ENCODE results near the gene MYT1. TPM values are rescaled to one million over a fixed set of nuclear protein-coding genes. Genes with fewer than 3 reads are reported as not detected.

Gene MYT1
- total RNA-seq, 1 experiment from 2014 or later = not detected

GRCh38 chr20:64244870-64245603 is 80.8 kb downstream of the MYT1 start:
- DNase-seq (ENCODE audit: low read depth) = no peak

GRCh38 chr20:64245746-64246595 is 81.7 kb downstream of the MYT1 start:
- DNase-seq (ENCODE audit: low read depth) = no peak

- DNase-seq (ENCODE audit: low read depth) = no peak
Measured at GRCh38 chr20:64246616-64247306, 82.5 kb downstream of the MYT1 start.

GRCh38 chr20:64247307-64247618 is 83.0 kb downstream of the MYT1 start:
- DNase-seq (ENCODE audit: low read depth) = no peak

GRCh38 chr20:64247970-64248841 is 84.0 kb downstream of the MYT1 start:
- DNase-seq (ENCODE audit: low read depth) = no peak

GRCh38 chr20:64250027-64250426 is 85.8 kb downstream of the MYT1 start:
- DNase-seq (ENCODE audit: low read depth) = no peak

GRCh38 chr20:64253000-64253383 is 88.7 kb downstream of the MYT1 start:
- no peak for DNase-seq (ENCODE audit: low read depth)

- DNase-seq (ENCODE audit: low read depth) = no peak
Measured at GRCh38 chr20:64253443-64253842, 89.2 kb downstream of the MYT1 start.

- DNase-seq (ENCODE audit: low read depth) = no peak
Measured at GRCh38 chr20:64254156-64254555, 89.9 kb downstream of the MYT1 start.

GRCh38 chr20:64254571-64255360 is 90.5 kb downstream of the MYT1 start:
- DNase-seq (ENCODE audit: low read depth) = no peak

GRCh38 chr20:64255361-64256281 is 91.4 kb downstream of the MYT1 start, which contains the start of gene PCMTD2:
PCMTD2 (plus strand) TSS chr20:64255748; CDS start chr20:64259966, 4,218 bp downstream.
- peak; percentile 85 for DNase-seq (ENCODE audit: low read depth)

GRCh38 chr20:64256282-64256935 is 92.2 kb downstream of the MYT1 start:
- no peak for DNase-seq (ENCODE audit: low read depth)

GRCh38 chr20:64257107-64257757 is 93.0 kb downstream of the MYT1 start:
- DNase-seq (ENCODE audit: low read depth) = no peak

GRCh38 chr20:64258071-64258823 is 94.0 kb downstream of the MYT1 start:
- DNase-seq (ENCODE audit: low read depth) = no peak

GRCh38 chr20:64260239-64260638 is 96.0 kb downstream of the MYT1 start:
- DNase-seq (ENCODE audit: low read depth) = no peak

- DNase-seq (ENCODE audit: low read depth) = peak; percentile 29
Measured at GRCh38 chr20:64261138-64261537, 96.9 kb downstream of the MYT1 start.

GRCh38 chr20:64264091-64264490 is 99.8 kb downstream of the MYT1 start:
- DNase-seq (ENCODE audit: low read depth) = no peak

- no peak for DNase-seq (ENCODE audit: low read depth)
Measured at GRCh38 chr20:64265201-64265600, 100.9 kb downstream of the MYT1 start.
